NCI-H1436 treated with DMSO at 0.1 percent for 48 hours (cell line): ENCODE measurements around the gene PDE2A.

ENCODE experiments used
- DNase-seq: peaks from one replicate; lab custom pipeline; 2025; lab: John Stamatoyannopoulos, UW

The PDE2A gene

GRCh38 chr11:72673943-72674828, at the start of gene PDE2A:
PDE2A (minus strand) TSS chr11:72674422; CDS start chr11:72674207, 215 bp downstream.
- DNase-seq, result no peak

- no peak for DNase-seq
These were observed 49.3 kb upstream of the PDE2A start for GRCh38 chr11:72723508-72723907.

GRCh38 chr11:72722050-72722748, 48.0 kb upstream of the PDE2A start:
- peak; percentile 38 for DNase-seq

GRCh38 chr11:72721689-72722049, 47.4 kb upstream of the PDE2A start:
- DNase-seq, result no peak

GRCh38 chr11:72721276-72721675, 47.1 kb upstream of the PDE2A start:
- DNase-seq, result no peak

GRCh38 chr11:72720784-72721183, 46.6 kb upstream of the PDE2A start:
- DNase-seq, result no peak

- DNase-seq, result no peak
These were observed 45.8 kb upstream of the PDE2A start for GRCh38 chr11:72720047-72720446.

- DNase-seq, result no peak
These were observed 45.3 kb upstream of the PDE2A start for GRCh38 chr11:72719551-72719950.

- no peak for DNase-seq
These were observed 44.9 kb upstream of the PDE2A start for GRCh38 chr11:72719144-72719543.

- DNase-seq, result no peak
These were observed 43.9 kb upstream of the PDE2A start for GRCh38 chr11:72718101-72718501.

- DNase-seq, result no peak
These were observed 42.7 kb upstream of the PDE2A start for GRCh38 chr11:72716788-72717435.

GRCh38 chr11:72716290-72716689, 42.1 kb upstream of the PDE2A start:
- no peak for DNase-seq

GRCh38 chr11:72712841-72713240, 38.6 kb upstream of the PDE2A start:
- DNase-seq, result no peak

- no peak for DNase-seq
These were observed 38.0 kb upstream of the PDE2A start for GRCh38 chr11:72712168-72712751.

GRCh38 chr11:72711141-72711540, 36.9 kb upstream of the PDE2A start:
- no peak for DNase-seq

- no peak for DNase-seq
These were observed 36.1 kb upstream of the PDE2A start for GRCh38 chr11:72710278-72710677.

- no peak for DNase-seq
These were observed 35.4 kb upstream of the PDE2A start for GRCh38 chr11:72709478-72710238.

GRCh38 chr11:72707032-72707431, 32.8 kb upstream of the PDE2A start:
- no peak for DNase-seq

- DNase-seq, result no peak
These were observed 32.4 kb upstream of the PDE2A start for GRCh38 chr11:72706579-72706978.

- DNase-seq, result no peak
These were observed 31.5 kb upstream of the PDE2A start for GRCh38 chr11:72705442-72706365.
